Umbilical cord (tissue), 2 donors: Measurements from ENCODE around the gene ZFPM1. TPM values are rescaled to one million over a fixed set of nuclear protein-coding genes. Genes with fewer than 3 reads are reported as not detected.

Experiments
- DNase-seq: peaks from one replicate; pipeline ENCODE4 v3.0.0-alpha.2; 2015; ENCODE audit warnings: low spot score
- total RNA-seq: library from RNA; depleted of rRNA; stranded (reverse); fragments of >200 nt; gene quantifications from one replicate; pipeline ENCODE4 v1.2.3, GENCODE V29; 2014; ENCODE audit warnings: low replicate concordance; ENCODE audit not compliant: insufficient read depth

The ZFPM1 gene
- total RNA-seq, 1 donor from 2014 or later, result 1.7 TPM

- DNase-seq, result no peak
Observed at GRCh38 chr16:88537859-88538258, 84.8 kb downstream of the ZFPM1 start.

- no peak for DNase-seq
Observed at GRCh38 chr16:88538366-88539060, 85.4 kb downstream of the ZFPM1 start.

GRCh38 chr16:88539261-88539651, 86.2 kb downstream of the ZFPM1 start:
- no peak for DNase-seq

- no peak for DNase-seq
Observed at GRCh38 chr16:88539652-88540345, 86.7 kb downstream of the ZFPM1 start.

- no peak for DNase-seq
Observed at GRCh38 chr16:88540346-88540977, 87.4 kb downstream of the ZFPM1 start.

GRCh38 chr16:88541831-88542616, 88.9 kb downstream of the ZFPM1 start:
- DNase-seq, result no peak

GRCh38 chr16:88543230-88543813, 90.2 kb downstream of the ZFPM1 start:
- DNase-seq, result no peak

- DNase-seq, result no peak
Observed at GRCh38 chr16:88545781-88546180, 92.7 kb downstream of the ZFPM1 start.

GRCh38 chr16:88548131-88548874, 95.2 kb downstream of the ZFPM1 start:
- no peak for DNase-seq

- DNase-seq, result no peak
Observed at GRCh38 chr16:88548985-88549384, 95.9 kb downstream of the ZFPM1 start.

GRCh38 chr16:88549671-88550245, 96.7 kb downstream of the ZFPM1 start:
- DNase-seq, result no peak

- no peak for DNase-seq
Observed at GRCh38 chr16:88550246-88550661, 97.2 kb downstream of the ZFPM1 start.

- no peak for DNase-seq
Observed at GRCh38 chr16:88552166-88552565, 99.1 kb downstream of the ZFPM1 start.

- no peak for DNase-seq
Observed at GRCh38 chr16:88552815-88553214, 99.7 kb downstream of the ZFPM1 start.

GRCh38 chr16:88553739-88554138, 100.7 kb downstream of the ZFPM1 start:
- no peak for DNase-seq

- DNase-seq, result no peak
Observed at GRCh38 chr16:88554711-88555264, 101.7 kb downstream of the ZFPM1 start.

GRCh38 chr16:88556294-88556988, 103.4 kb downstream of the ZFPM1 start:
- no peak for DNase-seq

GRCh38 chr16:88558457-88559442, 105.7 kb downstream of the ZFPM1 start:
- peak; percentile 32 for DNase-seq
